ENCODE data around the gene TAB2.

DNA sequence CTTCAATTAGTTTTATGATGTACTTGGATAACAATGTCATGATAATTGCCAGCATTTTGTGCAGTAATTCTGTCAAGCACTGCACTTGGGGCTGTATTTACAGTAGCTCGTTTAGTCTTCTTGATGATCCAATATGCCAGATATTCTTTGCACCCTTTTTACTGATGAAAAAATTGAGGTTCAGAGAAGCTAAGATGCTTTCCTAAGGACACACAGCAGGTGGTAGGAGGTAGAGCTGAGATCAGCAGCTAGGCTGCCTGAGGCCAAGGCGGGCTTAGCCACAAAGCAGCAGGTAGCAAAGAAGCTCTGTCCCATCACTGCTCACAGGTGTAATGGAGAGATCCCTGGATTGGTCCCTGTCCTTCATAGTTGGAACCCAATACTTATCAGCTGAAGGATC lies 115.9 kb downstream of the TAB2 start:
- TF ChIP-seq, protein P1, sequence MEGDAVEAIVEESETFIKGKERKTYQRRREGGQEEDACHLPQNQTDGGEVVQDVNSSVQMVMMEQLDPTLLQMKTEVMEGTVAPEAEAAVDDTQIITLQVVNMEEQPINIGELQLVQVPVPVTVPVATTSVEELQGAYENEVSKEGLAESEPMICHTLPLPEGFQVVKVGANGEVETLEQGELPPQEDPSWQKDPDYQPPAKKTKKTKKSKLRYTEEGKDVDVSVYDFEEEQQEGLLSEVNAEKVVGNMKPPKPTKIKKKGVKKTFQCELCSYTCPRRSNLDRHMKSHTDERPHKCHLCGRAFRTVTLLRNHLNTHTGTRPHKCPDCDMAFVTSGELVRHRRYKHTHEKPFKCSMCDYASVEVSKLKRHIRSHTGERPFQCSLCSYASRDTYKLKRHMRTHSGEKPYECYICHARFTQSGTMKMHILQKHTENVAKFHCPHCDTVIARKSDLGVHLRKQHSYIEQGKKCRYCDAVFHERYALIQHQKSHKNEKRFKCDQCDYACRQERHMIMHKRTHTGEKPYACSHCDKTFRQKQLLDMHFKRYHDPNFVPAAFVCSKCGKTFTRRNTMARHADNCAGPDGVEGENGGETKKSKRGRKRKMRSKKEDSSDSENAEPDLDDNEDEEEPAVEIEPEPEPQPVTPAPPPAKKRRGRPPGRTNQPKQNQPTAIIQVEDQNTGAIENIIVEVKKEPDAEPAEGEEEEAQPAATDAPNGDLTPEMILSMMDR (IDR thresholded peaks at IDR 0.05) = no peak
- no peak for TF ChIP-seq POLR2A (IDR thresholded peaks at IDR 0.05)

Measured in body of pancreas (tissue), 4 donors.